ENCODE results near the gene RBKS. TPM values are rescaled to one million over a fixed set of nuclear protein-coding genes. Genes with fewer than 3 reads are reported as not detected.

The RBKS gene
- total RNA-seq, 1 experiment from 2014 or later = 3.3 TPM

- no peaks in the 10 kb centered on the region for H3K9me3 Mint-ChIP-seq (ENCODE audit: low read depth, unreplicated experiment)
- CTCF ChIA-PET = no interaction called here
- DNase-seq = no peak
- H3K27me3 Mint-ChIP-seq (ENCODE audit: unreplicated experiment) = no peaks in the 10 kb centered on the region
- peaks cover 5% of the 10 kb centered on the region for H3K36me3 Mint-ChIP-seq (ENCODE audit: insufficient read depth, unreplicated experiment)
- no peak overlapping the region for H3K27ac Mint-ChIP-seq (ENCODE audit: unreplicated experiment)
- H3K4me1 Mint-ChIP-seq (ENCODE audit: low read depth, unreplicated experiment) = peaks cover 7% of the 10 kb centered on the region
- intact Hi-C loops (cut with micrococcal nuclease; ENCODE audit: unreplicated experiment) = no loop called here
- BruUV-seq (replicated peaks) = no TSS peak
- no peak for TF ChIP-seq CTCF (IDR thresholded peaks at IDR 0.05; ENCODE audit: unreplicated experiment)
- no peak overlapping the region for H3K4me3 Mint-ChIP-seq (ENCODE audit: low read depth, unreplicated experiment)
These were observed 25.7 kb upstream of the RBKS start for GRCh38 chr2:27915874-27916273.

- H3K27me3 Mint-ChIP-seq (ENCODE audit: unreplicated experiment) = no peaks in the 10 kb centered on the region
- H3K9me3 Mint-ChIP-seq (ENCODE audit: low read depth, unreplicated experiment) = no peaks in the 10 kb centered on the region
- H3K27ac Mint-ChIP-seq (ENCODE audit: unreplicated experiment) = no peak overlapping the region
- CTCF ChIA-PET = no interaction called here
- H3K4me3 Mint-ChIP-seq (ENCODE audit: low read depth, unreplicated experiment) = no peak overlapping the region
- H3K36me3 Mint-ChIP-seq (ENCODE audit: insufficient read depth, unreplicated experiment) = peaks cover under 1% of the 10 kb centered on the region
- BruUV-seq (replicated peaks) = no TSS peak
- no peak for DNase-seq
- H3K4me1 Mint-ChIP-seq (ENCODE audit: low read depth, unreplicated experiment) = peaks cover 7% of the 10 kb centered on the region
- intact Hi-C loops (cut with micrococcal nuclease; ENCODE audit: unreplicated experiment) = no loop called here
- no peak for TF ChIP-seq CTCF (IDR thresholded peaks at IDR 0.05; ENCODE audit: unreplicated experiment)
These were observed 25.0 kb upstream of the RBKS start for GRCh38 chr2:27915191-27915590.

- Mint-ChIP-seq H3K27ac (ENCODE audit: unreplicated experiment) (no peak overlapping the region), H3K9me3 (ENCODE audit: low read depth, unreplicated experiment) (no peaks in the 10 kb centered on the region), H3K36me3 (ENCODE audit: insufficient read depth, unreplicated experiment) (no peaks in the 10 kb centered on the region), H3K27me3 (ENCODE audit: unreplicated experiment) (no peaks in the 10 kb centered on the region), H3K4me3 (ENCODE audit: low read depth, unreplicated experiment) (no peak overlapping the region), H3K4me1 (ENCODE audit: low read depth, unreplicated experiment) (peaks cover 7% of the 10 kb centered on the region)
- CTCF ChIA-PET = no interaction called here
- intact Hi-C loops (cut with micrococcal nuclease; ENCODE audit: unreplicated experiment) = no loop called here
- no TSS peak for BruUV-seq (replicated peaks)
- no peak for TF ChIP-seq CTCF (IDR thresholded peaks at IDR 0.05; ENCODE audit: unreplicated experiment)
- no peak for DNase-seq
These were observed 24.6 kb upstream of the RBKS start for GRCh38 chr2:27914805-27915175.

GRCh38 chr2:27914041-27914804 is 24.0 kb upstream of the RBKS start:
- CTCF ChIA-PET = no interaction called here

More at GRCh38 chr2:27914041-27914804, 24.0 kb upstream of the RBKS start:
- H3K4me1 Mint-ChIP-seq (ENCODE audit: low read depth, unreplicated experiment) = peaks cover 7% of the 10 kb centered on the region
- H3K4me3 Mint-ChIP-seq (ENCODE audit: low read depth, unreplicated experiment) = no peak overlapping the region
- intact Hi-C loops (cut with micrococcal nuclease; ENCODE audit: unreplicated experiment) = no loop called here
- no peak for DNase-seq
- TF ChIP-seq CTCF (IDR thresholded peaks at IDR 0.05; ENCODE audit: unreplicated experiment) = no peak
- no peaks in the 10 kb centered on the region for H3K9me3 Mint-ChIP-seq (ENCODE audit: low read depth, unreplicated experiment)
- no TSS peak for BruUV-seq (replicated peaks)
- no peak overlapping the region for H3K27ac Mint-ChIP-seq (ENCODE audit: unreplicated experiment)
- no peaks in the 10 kb centered on the region for H3K27me3 Mint-ChIP-seq (ENCODE audit: unreplicated experiment)
- no peaks in the 10 kb centered on the region for H3K36me3 Mint-ChIP-seq (ENCODE audit: insufficient read depth, unreplicated experiment)
